Mesenteric fat pad (tissue), 1 donor: ENCODE measurements around the gene PCDH20. TPM values are rescaled to one million over a fixed set of nuclear protein-coding genes. Genes with fewer than 3 reads are reported as not detected.

Experiments
- DNase-seq: peaks from one replicate; pipeline ENCODE4 v3.0.0-alpha.2; 2020; ENCODE audit warnings: low spot score
- long read RNA-seq: library from polyadenylated mRNA; unstranded; transcript quantifications from one replicate; pipeline ENCODE4 v2.0.0, GENCODE V29; 2020
- total RNA-seq: library from RNA; stranded (reverse); fragmentation: NEBNext Ultra II Directional; extraction: Animal tissue kit (Norgen Biotek cat#: 25700); gene quantifications from one replicate; pipeline ENCODE4 v1.2.1, GENCODE V29; 2021
- donor health status: DM: yes; HTN: yes; CAD: no.

Gene PCDH20, protein sequence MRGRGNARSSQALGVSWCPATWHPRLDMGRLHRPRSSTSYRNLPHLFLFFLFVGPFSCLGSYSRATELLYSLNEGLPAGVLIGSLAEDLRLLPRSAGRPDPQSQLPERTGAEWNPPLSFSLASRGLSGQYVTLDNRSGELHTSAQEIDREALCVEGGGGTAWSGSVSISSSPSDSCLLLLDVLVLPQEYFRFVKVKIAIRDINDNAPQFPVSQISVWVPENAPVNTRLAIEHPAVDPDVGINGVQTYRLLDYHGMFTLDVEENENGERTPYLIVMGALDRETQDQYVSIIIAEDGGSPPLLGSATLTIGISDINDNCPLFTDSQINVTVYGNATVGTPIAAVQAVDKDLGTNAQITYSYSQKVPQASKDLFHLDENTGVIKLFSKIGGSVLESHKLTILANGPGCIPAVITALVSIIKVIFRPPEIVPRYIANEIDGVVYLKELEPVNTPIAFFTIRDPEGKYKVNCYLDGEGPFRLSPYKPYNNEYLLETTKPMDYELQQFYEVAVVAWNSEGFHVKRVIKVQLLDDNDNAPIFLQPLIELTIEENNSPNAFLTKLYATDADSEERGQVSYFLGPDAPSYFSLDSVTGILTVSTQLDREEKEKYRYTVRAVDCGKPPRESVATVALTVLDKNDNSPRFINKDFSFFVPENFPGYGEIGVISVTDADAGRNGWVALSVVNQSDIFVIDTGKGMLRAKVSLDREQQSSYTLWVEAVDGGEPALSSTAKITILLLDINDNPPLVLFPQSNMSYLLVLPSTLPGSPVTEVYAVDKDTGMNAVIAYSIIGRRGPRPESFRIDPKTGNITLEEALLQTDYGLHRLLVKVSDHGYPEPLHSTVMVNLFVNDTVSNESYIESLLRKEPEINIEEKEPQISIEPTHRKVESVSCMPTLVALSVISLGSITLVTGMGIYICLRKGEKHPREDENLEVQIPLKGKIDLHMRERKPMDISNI
- total RNA-seq = 0.10 TPM
- long read RNA-seq, full-length matches to known transcripts = 1 of 1 reads
- long read RNA-seq, partial matches to known transcripts = 0 of 1 reads
- long read RNA-seq, other reads (novel, unspliced or antisense) = 0 of 1 reads

- no peak for DNase-seq
These were observed at the start of gene PCDH20 for GRCh38 chr13:61415749-61416148. Gene PCDH20 (minus strand): TSS chr13:61415849. CDS start chr13:61415158, 691 bp downstream.

- DNase-seq = no peak
These were observed 47.4 kb upstream of the PCDH20 start for GRCh38 chr13:61463024-61463423.

GRCh38 chr13:61453121-61453520 is 37.5 kb upstream of the PCDH20 start:
- DNase-seq = no peak

GRCh38 chr13:61432029-61432428 is 16.4 kb upstream of the PCDH20 start:
- no peak for DNase-seq

DNA sequence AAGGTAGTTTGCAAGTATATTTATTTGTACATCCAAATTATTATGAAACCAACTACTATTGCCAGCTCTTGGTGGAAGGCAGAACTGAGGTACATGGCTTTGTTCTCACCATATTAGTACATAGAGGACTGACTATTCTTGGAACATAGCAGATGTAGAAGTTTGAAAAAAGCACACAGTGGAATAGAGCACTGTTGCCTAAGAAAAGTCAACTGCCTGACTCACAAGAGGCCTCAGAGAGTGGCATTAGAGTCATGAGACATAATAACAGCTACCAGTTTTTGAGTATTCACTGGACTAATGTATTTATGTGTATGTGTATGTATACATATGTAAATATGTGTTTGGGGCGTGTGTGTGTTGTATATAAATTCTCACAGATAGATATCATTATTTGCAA is 8.3 kb upstream of the PCDH20 start:
- no peak for DNase-seq

- no peak for DNase-seq
These were observed 1.5 kb upstream of the PCDH20 start for GRCh38 chr13:61417086-61417570.

- DNase-seq = no peak
These were observed 459 bp downstream of the PCDH20 start for GRCh38 chr13:61415058-61415721.

DNA sequence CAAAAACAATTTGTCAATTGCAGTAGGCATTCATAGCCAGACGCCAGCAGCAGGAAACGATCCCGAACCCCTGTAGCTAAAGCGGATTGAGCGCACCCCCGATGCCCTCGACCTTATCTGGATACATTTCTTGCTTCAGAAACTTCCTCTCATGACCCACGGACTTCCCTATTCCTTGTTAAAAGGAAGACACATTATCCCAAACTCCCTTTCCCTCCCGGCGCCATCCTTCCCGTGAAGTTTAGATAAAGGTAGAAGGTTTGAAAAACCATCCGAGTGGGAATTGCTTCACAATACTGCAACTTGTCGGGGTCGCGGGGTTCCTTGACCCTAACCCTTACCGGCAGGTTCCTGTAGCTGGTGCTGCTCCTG is 977 bp downstream of the PCDH20 start:
- DNase-seq = no peak

DNA sequence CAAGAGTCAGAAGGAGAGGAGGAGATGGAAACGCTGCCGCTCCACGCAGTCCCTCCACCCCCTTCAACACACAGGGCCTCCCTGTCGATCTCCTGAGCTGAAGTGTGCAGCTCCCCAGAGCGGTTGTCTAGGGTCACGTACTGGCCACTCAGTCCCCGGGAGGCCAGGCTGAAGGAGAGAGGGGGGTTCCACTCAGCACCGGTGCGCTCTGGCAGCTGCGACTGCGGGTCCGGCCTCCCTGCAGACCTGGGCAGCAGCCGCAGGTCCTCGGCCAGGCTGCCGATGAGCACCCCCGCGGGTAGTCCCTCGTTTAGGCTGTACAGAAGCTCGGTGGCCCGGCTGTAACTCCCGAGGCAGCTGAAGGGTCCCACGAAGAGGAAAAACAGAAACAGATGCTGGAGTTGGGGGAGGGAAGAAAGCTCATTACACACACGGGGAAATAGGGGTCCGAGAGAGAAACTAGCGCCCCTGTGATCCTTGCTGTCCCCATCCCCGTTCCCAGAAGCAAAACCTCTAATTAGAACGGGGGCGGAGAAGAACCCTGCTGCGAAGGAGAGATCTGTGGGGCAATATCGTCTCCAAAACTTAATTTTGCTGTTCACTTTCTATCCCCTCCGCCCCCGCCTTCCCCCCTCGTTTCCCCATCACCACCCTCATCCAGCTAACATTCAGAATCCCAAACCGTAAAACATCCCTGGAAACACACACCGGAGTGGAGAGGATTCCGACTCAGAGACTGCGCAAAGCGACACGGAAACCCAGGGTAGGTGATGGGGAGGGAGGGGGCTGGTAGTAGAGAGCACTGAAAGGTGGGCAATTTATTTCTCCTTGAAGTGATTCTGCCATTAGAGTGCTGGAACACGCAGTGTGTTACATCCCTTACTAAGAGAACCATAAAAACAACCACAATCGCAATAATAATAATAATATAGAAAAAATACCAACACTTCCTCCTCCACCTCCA is 1.8 kb downstream of the PCDH20 start:
- no peak for DNase-seq

- no peak for DNase-seq
These were observed 4.9 kb downstream of the PCDH20 start for GRCh38 chr13:61410669-61411297.

- DNase-seq = no peak
These were observed 5.4 kb downstream of the PCDH20 start for GRCh38 chr13:61410266-61410665.

DNA sequence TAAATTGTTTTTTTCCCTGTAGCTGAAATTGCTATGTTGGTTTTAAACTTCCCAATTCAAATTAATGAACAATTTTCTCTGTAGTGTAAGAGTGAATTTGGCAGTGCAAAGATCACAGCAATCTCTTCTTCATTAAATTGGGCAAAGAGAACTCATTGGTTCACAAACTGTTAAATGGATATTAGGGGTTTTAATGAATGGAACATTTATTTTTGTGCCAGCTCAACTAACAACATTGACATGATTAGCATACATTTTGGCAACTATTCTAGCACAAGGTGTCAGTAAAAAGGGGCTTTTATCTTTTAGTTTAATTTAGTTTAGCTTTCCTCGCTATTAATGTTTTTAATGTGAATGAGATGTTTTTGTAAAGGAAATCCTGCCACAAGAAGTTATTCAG is 7.1 kb downstream of the PCDH20 start:
- no peak for DNase-seq

DNA sequence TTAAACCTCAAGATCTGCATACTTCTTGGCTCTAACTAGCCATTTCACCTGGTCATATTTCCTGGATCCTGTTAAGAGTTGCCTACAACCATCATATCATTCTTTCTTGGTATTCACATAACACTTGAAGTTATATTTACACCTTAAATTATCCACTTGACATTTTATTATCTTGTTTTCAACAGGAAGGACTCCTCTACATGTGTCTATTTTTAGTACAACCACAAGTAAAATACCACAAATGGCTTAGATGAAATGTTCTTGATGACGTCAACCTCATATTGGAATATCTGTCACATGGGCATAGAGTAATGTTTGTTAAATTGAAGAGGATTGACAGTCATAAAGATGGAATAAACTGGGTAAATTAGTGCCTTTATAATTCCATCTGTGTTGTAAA is 9.4 kb downstream of the PCDH20 start:
- DNase-seq = no peak

- no peak for DNase-seq
These were observed 19.5 kb downstream of the PCDH20 start for GRCh38 chr13:61396121-61396520.

DNA sequence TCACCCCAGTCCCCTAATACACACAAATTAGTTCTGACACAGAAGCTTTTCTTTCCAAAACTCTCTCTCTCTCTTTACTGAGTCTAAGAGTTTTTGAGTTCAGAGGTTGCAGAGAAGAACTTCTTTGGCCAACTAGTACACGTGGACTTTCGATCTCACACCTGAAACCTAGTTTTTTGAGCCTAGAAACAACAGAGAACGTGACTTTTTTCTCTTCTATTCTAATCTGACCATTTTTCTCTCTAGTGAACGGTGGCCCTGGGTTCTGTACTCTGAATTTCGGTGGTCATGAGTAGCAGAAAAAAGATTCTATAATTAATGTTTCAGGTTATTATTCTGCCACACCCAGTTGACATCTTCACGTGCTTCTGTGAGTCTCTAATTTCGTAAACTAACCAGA is 24.2 kb downstream of the PCDH20 start:
- DNase-seq = no peak

- no peak for DNase-seq
These were observed 28.0 kb downstream of the PCDH20 start for GRCh38 chr13:61387694-61388093.

- no peak for DNase-seq
These were observed 32.5 kb downstream of the PCDH20 start for GRCh38 chr13:61383111-61383510.

DNA sequence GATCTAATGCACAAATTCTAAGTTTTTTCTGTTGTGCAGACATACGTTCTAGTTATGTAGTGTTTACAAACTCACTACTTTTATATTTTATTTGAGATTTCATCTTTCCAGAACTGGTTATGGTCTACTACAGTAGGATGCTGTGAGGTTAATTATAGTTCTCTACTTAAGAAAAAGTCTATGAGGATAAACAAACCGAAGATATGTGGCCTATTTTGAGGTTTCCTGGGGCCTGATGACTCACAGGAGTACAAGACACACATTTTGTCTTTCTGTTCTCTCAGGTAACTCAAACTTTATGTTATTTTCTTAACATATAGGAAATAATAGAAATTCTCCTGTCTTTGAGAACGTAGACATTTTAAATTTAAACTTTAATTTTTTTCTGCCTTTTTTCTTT is 45.1 kb downstream of the PCDH20 start:
- no peak for DNase-seq

GRCh38 chr13:61364690-61365089 is 51.0 kb downstream of the PCDH20 start:
- DNase-seq = peak; percentile 78

DNA sequence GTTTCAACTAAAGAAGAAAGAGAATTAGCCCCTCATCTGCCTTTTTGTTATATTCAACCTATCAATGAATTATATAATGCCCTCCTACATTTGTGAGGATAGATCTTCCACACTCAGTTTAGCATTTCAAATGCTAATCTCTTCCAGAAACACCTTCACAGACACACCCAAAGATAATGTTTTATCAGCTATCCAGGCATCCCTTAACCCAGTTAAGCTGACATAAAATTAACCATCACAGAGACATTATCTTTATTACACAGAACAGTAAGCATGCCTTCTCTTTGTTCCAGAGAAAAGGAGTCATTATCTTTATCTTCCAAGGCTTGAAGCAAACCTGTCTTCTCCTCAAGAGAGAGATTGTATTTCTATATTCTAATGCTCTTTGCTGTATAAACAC is 53.1 kb downstream of the PCDH20 start:
- no peak for DNase-seq
